NCI-H2227 (cell line): ENCODE measurements around the gene METRNL.

Source experiments
- DNase-seq: peaks from one replicate; lab custom pipeline; 2025; ENCODE audit not compliant: unreplicated experiment; lab: John Stamatoyannopoulos, UW

METRNL gene

DNA sequence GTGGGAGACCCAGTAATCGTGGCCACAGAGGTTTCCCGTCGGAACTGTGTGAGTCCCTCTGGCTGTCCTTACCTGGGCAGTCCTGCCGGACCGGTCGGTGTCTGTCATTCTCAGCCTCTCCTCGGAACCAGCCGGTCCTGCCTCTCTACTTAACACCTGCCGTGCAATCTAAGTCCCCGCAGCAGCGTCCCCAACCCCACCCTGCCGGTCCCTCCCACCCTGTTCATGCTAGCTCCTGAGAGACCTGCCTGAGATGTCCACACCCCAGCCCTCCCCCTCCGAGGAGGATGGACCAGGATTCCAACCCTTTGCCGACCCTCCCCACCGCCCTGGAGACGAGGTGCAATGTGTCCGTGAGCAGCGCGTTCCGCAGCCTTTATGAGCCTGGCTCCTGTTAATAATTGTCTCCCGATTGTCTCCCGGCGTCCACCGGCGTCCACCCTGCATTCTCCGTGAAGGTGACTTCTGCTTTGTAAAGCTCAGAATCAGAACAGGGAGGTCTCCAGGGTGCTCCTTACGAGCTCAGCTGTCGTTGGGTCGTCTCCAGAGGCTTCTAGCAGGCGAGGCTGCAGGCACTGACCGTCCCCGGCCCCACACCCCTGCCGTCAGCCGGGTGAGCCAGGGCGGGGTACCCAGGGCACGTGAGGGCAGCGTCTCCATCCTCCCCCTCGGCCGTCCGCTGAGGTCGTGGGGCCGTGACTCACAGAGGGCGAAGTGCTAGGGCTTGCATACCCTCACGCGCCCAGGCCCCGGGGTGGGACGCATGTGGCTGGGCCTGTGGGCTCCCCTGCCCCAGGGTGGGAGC is 10.1 kb downstream of the METRNL start:
- DNase-seq: no peak

DNA sequence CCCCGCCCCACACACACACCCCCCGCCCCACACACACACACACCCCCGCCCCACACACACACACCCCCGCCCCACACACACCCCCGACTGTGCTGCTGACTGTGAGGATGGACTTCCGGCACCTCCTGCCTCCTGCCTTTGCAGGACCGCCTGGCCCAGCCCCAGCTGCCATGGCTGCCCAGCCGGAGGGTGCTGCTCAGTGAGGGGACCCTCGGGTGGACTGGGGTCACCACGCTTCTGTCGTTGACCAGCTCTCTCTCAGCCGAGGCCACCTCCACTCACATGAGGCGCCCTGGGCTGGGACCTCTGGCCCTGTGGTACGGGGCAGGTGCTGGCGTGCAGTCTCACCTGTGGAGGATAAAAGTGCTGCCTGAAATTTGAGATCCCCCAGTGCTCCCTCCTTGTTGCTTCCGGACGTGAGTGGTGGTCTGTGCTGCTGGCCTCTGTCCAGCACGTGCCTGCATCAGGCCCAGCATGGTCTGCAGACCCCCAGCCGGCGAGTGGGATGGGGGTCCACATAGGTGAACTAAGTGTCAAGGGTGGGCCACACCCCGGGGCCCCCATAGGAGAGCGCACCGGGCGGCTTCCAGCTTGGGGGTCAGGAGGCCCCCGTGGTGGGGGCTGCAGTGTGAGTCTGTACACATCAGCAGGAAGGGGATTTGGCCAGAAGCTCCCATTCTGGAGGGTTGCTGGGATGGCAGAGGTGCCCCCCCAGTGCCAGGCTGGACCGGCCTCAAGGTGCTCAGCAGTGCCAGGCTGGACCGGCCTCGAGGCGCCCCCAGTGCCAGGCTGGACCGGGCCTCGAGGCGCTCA is 11.2 kb downstream of the METRNL start:
- DNase-seq: no peak

DNA sequence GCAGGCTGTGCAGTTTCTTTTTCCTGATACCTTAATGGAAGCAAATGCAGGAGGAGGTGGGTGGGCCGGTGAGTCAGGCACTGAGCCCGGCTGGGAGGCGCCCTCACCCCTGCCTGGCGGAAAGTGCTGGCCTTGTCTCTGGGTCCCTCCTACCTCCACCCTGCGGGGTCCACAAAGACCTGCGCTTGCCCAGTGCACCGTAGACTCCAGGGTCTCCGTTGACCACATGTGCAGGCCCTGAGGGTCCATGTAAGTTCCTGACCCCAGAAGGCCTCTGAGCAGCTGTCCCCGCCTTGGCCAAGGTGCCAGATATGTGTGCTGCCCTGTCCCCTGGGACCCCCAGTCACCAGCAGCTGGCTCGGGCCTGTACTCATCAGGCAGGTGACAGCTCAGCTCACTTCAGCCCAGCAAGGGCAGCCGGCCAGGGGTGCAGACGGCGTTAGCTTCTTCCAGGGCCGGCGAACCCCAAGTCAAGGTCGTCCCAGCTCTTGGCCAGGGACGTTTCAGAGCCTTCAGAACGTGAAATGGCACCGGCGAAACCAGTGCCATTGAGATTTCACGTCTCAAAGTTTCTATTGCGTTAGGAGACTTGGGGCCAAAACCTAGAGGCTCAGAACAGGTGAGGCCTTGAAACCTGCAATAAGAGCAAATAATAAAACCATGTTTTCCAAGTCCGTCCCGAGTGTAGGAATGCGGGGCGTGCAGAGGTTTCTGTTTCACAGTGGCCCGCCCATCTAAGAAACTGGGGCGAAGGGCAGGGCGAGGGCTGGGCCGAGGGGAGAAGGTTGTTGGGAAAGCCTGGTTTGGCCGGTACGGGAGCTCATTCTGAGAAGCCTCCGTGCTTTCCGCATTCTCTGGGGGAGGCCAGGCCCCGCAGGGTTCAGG is 12.1 kb downstream of the METRNL start:
- DNase-seq: no peak

DNA sequence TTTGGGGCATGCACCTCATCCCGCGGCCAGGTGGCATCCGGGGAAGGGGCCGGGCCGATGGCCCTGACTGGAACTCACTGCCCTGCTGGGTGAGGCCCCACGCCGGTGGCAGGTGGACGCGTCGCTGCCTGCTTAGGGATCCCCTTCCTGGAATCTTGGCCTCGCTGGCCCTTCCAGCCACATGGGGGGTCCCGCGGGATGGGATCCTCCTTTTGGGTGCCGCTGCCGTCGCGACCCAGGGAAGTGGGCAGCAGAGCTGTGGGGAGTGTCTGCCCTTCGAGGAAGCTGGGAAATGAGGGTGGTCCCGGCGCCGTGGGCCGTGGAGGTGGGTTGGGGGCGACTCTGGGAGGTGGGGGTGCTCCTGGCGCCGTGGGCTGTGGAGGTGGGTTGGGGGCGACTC is 12.8 kb downstream of the METRNL start:
- no peak for DNase-seq

DNA sequence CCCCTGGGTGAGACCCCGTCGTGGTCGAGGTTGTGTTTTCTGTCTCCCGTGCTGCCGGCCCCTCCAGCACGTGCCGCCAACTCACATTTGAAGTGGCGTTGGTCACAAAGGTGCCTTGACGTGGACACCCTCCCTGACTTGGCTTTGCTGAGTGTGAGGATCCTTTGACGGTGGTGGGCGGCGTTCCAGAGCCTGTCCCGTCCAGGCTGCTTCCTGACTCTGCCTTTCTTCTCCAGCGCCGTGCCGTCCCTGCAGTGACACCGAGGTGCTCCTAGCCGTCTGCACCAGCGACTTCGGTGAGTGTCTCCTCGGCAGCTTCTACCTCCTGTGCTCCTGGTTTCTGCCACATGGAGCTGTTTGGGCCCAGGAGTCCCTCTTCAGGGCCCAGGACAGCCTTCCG is 13.5 kb downstream of the METRNL start:
- DNase-seq: no peak

DNA sequence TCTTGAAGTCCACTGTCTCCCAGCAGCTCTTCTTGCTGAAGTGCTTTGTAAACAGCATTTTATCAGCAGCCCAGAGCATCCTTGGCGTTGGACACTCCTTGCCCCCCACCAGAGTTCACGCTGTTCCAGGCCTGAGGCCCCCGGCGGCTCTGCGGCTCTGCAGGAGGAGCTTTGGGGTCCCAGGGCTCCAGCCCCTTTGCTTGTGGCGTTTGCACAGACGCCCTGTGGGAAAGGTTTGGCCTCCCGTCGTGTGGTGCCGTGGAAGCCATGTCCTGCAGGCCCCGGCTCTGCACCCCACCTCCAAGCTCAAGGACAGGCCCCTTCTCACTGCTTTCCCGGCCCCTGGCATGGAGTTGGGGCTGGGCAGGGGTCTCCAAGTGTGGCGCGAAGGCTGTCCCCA is 14.1 kb downstream of the METRNL start:
- DNase-seq: no peak

DNA sequence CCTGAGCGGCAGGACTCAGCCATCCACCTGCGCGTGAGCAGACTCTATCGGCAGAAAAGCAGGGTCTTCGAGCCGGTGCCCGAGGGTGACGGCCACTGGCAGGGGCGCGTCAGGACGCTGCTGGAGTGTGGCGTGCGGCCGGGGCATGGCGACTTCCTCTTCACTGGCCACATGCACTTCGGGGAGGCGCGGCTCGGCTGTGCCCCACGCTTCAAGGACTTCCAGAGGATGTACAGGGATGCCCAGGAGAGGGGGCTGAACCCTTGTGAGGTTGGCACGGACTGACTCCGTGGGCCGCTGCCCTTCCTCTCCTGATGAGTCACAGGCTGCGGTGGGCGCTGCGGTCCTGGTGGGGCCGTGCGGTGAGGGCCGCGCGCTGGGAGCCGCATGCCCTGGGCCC is 14.9 kb downstream of the METRNL start:
- no peak for DNase-seq

DNA sequence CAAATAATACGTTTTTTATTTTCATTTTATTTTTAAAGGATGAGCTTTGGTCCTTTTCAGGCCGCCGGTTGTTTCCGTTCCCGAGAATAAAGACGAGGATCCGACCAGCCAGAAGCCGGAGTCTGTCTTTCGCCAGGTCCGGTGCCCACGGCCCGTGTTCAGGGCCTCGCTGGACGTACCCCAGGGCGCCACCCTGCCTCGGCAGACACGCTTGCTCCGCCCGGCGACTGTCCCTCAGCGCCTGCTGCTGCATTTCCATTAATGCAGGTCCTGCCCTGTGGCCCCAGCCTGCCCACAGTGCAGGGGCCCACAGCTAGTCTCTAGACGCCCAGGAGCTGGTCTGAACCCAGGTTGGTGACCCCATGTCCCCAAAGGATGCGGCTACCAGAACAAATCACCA is 15.6 kb downstream of the METRNL start:
- DNase-seq: no peak

DNA sequence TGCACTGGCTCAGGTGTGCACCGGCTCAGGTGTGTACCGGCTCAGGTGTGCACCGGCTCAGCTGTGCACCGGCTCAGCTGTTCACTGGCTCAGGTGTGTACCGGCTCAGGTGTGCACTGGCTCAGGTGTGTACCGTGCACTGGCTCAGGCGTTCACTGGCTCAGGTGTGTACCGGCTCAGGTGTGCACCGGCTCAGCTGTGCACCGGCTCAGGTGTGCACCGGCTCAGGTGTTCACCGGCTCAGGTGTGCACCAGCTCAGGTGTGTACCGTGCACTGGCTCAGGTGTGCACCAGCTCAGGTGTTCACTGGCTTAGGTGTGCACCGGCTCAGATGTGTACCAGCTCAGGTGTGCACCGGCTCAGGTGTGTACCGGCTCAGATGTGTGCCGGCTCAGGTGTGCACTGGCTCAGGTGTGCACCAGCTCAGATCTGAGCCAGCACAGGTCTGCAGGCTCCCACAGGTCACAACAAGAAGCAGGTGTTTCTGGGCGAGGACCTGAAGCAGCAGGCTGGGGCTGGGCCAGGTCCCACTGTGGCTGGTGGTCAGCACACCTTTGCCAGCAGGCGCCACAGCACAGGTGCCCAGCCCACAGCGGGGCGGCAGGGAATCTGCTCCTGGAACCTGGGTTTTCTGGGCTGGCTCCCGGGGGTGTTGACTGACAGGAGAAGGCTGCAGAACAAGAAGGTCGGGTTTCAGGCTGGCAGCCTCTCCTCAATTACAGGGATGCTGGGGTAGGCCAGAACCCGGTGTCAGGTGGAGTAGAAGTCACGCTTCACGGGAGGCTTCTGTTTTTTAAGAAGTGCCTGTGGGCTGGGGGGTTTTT is 17.2 kb downstream of the METRNL start:
- DNase-seq: no peak

DNA sequence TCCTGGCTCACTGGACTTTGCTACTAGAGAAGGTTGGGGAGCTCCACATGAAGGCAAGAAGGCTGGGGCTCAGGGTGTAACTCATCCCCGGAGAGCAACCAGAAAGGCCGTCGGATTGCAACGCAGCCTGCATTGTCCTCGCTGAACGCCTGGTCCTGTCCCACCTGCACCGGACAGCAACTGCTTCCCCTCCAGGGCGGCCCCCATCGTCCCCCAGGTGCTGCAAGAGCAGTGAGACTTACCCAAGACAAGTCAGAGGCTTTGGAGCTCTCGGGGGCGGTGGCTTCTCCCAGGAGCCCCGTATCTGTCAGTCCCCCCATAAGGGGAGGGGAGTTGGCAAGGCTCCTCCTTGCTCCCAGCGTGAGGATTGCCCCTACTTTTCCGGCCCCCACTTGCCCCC is 18.4 kb downstream of the METRNL start:
- no peak for DNase-seq

DNA sequence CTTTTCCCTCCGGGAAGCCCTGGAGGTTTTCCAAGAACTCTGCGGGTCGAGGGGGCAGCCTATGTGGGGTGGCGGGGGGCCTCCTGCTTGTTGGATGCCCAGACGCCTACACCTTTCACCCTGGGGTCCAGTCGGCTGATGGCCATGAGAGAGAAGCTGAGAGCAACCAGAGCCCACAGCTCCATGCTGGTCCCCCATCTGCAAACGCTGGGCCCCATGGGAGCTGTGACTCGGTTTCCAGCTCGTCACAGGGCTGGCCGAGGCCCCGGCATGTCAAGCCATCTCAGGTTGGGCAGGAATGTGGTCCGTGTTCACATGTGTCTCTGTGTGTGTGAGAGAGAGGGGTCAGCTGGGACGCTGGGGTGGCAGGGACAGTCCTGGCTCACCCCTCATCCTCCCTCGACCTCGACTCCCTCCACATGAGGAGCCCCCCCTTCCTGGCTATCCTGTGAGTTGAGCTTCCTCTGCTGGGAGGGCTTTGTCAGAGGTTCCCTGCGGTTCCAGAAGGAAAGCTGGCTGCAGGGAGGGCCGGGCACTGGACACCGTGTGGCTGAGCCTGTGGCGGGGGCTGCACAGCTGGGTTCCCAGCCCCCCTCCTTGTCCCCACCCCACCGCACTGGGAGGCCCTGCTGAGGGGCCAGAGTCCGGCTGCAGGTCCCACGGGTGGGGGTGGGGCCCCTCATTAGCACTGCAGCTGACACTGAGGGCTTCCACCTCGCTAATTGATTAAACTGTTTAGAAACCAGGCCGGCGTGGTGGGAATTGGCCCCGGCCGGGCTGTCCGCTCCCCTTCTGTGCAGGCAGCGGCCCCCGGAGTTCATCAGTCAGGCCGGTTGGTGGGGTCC is 19.1 kb downstream of the METRNL start:
- DNase-seq: no peak

DNA sequence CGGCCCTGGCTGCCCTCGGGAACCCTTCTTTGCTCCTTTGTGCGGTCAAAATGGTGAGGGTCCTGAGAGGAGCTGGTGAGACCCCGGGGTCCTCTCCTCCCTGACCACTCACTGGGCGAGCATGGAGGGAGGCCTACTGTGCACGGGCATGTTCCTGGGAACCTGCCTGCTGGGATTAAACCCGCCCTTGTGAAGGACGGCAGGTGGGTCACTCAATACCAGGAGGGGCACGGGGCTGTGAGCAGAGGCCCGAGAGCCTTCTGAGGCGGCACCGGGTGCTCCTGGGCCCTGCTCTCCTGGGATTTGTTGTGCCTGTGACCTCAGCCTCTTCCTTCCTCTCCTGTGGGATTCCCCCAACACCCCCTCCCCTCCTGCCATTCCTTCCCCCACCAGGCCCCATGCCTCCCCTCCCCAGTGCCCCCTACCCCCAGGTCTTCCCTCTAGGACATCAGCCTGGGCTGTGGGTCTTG is 19.7 kb downstream of the METRNL start:
- no peak for DNase-seq

DNA sequence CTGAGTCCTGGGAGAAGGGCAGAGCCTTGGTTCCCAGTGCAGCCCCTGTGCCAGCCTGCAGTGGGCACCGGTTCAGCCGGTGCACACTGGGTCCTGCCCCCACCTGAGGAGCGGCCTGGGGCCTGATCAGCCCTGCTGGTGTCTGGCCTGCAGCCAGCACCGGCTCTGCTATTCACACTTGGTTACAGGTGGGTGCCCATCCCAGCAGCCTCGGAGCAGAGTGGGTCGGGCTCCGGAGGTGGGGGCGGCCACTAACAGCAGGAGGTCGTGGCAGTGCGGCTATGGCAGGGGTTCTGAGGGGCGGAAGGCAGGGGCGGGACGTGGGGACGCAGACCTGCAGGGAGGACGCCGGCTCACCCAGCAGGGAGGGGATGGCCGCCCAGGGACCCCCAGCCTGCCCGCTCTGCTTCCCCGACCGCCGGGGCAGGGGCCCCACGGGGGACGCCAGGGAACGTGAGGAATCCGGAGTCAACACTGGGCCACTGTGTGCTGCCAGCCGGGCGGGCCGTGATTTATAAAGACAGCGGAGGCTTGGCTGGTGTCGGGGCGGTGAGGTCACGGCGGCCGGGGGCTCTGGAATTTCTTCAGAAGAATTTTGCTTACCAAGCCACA is 20.3 kb downstream of the METRNL start:
- no peak for DNase-seq

DNA sequence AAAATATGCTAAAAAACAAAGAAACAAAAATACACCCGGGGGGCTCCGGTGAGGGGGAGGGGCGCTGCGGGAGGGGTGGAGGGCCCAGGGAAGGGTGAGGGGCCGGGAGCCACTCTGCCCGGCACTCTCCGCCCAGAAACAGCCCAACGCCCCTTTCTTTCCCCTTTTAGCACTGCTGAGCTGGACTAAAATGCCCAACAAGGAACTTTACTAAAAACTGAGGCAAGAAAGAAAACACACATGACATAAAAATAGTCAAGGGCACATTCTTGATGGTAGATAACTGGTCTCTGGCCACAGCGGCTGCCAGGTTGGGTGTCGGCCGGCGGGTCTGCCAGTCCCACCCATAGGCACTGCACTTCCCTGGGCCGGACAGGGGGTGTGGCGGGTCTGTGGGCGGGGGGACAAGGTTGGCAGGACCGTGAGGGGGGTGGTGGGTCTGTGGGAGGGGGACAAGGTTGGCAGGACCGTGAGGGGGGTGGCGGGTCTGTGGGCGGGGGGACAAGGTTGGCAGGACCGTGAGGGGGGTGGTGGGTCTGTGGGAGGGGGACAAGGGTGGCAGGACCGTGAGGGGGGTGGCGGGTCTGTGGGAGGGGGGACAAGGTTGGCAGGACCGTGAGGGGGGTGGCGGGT is 20.9 kb downstream of the METRNL start:
- no peak for DNase-seq

DNA sequence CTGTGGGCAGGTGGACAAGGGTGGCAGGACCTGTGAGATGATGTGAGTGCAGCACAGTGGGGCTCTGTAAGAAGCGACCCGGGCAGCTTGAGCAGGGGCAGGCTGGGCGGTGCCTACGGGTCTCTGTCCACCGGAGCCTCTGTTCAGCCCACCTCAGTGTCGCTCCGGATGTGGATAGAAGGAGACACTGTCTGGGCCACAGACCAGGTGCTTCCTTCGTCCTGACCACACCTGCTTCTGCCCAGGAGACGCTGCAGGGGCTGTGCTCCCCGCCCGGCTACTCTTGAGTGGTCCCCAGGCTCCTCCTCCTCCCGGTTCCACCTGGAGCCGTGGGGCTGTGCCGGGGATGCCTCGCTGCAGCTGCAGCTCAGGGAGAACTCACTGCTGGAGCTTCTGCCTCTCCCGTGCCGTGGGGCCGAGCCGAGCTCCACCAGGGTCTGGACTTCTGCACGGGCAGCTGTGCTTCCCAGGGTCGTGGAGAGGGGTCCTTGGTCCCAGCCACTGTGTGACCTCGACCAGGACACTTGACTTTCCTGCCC is 21.5 kb downstream of the METRNL start:
- DNase-seq: peak; percentile 33

DNA sequence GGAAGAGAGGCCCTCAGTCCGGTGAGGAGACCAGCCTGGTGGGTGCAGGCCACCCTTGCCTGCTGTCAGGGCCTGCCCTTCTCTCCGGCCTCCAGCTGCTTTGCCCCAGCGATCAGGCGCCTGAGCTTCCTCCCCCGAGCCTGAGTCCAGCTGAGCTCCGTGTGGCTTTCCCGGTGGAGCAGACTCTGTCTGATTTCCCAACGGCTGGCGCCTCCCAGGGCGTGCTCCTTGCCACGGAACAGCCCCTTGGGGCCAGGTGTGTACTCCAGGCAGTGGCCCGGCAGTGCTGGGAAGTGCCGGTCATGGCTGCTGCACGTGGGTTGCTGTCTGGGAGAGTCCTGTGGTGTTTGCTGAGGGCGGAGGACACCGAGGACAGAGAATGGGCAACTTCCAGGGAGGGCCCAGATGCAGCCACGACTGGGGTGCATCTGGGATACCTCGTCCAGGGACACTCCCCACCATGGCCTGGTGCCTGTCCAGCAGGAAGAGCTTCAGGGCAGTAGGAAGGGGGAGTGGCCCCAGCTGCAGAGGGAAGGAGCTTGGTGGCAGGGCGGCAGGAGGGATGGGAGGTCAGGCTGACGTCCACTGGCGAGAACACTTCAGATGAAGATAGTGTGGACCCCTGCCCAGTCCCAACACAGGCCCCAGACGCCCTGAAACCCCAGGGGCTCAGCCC is 22.5 kb downstream of the METRNL start:
- no peak for DNase-seq

DNA sequence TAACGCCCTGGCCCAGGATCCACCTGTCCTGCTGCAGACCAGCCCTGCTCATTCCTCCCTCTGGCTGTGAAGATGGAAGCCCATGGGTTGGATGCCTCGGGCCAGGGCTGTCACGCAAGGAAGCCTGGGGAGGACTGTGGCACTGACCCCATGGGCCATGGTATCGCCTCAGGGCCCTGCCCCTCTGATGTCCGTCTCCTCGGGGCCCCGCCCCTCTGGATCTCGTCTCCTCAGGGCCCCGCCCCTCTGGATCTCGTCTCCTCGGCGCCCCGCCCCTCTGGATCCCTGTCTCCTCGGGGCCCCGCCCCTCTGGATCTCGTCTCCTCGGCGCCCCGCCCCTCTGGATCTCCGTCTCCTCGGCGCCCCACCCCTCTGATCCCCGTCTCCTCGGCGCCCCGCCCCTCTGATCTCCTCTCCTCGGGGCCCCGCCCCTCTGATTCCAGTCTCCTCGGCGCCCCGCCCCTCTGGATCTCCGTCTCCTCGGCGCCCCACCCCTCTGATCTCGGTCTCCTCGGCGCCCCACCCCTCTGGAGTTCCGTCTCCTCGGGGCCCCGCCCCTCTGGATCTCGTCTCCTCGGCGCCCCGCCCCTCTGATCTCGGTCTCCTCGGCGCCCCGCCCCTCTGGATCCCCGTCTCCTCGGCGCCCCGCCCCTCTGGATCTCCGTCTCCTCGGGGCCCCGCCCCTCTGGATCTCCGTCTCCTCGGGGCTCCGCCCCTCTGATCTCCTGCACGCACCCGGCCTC is 24.0 kb downstream of the METRNL start:
- DNase-seq: peak; percentile 80
